Anterior cingulate cortex (tissue), 58 donors: ENCODE measurements around the gene MSH5.

Source experiments
- DNase-seq, 58 donors: peaks; one replicate each; lab custom pipeline; 2025; lab: John Stamatoyannopoulos, UW

MSH5 gene

DNA sequence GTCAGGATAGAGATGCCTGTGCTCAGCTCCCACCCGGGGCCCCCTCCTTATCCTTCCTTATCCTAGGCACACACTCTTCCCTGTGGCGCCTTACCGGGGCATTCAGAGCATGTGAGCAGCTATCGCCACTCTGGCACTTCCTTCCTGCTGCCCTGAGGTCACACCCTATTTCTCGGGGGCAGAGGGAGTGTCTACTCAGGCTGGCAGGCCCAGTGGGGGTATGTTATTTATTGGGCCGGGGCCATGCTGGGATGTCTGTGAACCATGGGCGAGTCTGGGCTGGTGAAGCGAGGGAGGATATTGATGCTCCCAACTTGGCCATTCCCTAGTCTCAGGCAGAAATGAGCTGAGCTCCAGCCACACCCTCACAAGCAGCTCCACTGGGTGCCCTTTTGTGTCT, 28.6 kb upstream of the MSH5 start:
- DNase-seq = no peak

DNA sequence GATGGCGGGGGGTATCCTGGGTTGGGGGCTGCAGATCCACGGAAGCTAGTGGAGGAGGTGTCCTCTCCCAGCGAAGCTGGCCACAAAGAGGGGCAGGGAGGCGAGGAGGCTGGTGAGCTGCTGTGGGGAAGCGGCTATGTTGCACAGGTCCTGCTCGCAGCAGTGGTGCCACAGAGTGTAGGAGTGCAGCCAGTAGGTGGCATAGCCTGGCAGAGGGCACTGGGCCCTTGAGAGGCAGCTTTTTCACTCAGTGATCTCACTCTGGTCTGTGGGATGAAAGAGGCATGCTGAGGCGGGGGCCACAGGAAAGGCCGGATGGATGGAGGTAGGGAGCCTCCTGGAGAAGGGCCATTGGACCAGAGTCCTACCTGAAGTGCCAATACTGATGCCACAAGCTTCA, 27.5 kb upstream of the MSH5 start:
- no peak for DNase-seq

DNA sequence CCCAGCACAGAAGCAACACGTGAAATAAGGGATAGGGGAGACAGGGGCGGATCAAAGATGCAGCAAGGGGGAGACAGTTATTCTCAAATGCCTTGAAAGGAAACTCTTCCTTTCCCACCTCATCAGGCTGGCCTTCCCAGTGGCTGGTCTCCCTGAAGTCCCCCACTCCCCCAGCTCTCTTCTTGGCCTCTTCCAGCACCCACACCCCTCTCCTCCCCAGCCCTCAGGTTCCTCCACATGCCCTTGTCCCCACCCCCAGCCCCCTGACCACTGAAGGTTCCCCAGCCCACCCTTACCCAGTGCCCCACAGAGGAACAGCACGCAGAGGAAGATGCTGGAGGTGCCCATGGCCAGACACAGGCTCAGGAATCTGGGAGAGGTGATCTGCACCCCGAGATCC, 26.3 kb upstream of the MSH5 start:
- no peak for DNase-seq

DNA sequence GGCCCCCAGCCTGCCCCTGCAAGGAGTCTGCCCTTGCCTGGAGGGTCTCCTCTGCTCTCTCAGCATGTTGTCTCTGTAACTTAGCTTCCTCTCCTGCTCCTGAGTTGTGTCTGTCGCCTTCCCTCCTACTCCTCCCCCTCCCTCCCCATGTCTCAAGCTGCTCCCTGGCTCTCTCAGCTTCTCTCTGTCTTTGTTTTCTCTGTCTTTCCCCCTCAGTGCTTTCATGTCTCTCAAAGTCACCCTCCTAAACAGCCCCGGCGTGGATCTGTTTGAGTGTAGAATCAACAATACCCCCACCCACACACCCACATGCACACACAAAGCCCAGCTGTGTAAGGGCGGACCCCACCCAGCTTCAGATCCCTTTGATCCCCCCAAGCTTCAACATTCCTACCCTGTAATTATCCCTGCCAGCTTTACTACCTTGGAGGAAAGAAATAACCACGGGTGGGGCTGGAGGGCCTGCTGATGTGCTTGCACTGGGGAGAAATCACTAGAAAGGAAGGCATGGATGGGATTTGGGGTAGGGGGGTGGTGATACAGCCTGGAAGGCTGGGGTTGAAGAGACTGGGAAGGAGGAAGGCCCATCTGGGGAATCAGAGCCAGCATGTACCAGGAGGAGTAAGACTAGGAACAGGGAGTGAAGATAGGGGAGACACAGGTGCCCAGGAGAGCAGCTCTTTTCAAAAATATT, 25.7 kb upstream of the MSH5 start:
- DNase-seq = no peak

DNA sequence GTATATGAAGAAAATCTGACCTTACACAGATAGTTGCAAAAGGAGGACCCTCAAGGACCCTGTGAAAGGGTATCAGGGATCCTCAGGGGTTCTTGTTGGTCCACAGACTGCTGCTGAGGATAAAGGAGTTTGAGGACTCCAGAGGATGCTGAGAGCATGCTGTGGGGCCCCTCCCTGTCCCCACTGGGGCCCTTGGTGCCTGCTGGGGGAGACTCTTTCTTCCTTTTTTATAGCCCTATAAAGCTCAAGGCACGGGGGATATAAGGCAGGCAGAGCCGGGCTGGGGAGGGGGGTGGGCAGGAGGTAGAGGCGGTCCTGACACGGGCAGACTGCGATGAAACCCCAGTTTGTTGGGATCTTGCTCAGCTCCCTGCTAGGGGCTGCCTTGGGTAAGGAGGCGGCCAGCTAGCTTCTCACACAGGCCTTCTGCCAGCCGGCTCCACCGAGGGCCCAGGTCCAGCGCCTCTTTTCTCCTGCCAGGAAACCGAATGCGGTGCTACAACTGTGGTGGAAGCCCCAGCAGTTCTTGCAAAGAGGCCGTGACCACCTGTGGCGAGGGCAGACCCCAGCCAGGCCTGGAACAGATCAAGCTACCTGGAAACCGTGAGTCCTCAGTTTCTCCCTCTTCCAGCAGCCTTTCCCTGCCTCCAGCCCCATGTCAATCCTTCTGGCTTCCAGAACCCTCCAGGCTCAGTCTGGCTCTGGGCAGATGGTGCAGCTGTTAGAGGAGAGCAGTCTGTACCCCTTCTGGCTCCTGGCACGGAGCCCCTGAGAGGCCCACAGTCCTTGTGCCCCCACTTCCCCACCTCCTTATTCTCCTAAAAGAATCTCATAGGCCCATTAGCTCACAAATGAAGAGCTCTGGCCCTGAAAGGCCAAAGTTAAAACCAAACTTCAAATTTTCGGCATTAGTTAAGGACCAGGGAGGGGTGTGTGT, 24.5 kb upstream of the MSH5 start, which contains the start of gene LY6G6D:
Gene LY6G6D (plus strand): TSS at position 327 of the 937 bp plus-strand sequence. CDS start 8 bp downstream, at position 335.
- no peak for DNase-seq

DNA sequence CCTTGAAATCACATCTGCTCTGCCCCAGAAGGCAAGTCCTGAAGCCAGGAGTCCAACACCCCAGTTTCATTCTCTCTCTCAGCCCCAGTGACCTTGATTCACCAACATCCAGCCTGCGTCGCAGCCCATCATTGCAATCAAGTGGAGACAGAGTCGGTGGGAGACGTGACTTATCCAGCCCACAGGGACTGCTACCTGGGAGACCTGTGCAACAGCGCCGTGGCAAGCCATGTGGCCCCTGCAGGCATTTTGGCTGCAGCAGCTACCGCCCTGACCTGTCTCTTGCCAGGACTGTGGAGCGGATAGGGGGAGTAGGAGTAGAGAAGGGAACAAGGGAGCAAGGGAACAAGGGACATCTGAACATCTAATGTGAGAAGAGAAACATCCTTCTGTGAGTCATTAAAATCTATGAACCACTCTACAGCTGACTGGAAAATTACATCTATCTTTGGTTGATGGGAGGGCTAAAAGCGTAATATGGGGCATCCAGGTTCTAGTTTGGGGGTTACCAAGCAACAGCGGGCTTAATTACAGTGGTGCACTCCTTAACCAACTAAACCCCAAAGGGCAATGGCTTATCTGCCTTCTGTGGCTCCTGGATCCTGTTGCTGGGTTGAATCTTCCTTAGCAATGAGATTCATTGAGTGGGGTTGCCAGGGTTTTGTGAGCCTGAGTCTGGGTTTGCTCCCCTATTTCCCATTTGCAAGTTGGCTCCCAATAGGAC, 22.1 kb upstream of the MSH5 start:
- no peak for DNase-seq

DNA sequence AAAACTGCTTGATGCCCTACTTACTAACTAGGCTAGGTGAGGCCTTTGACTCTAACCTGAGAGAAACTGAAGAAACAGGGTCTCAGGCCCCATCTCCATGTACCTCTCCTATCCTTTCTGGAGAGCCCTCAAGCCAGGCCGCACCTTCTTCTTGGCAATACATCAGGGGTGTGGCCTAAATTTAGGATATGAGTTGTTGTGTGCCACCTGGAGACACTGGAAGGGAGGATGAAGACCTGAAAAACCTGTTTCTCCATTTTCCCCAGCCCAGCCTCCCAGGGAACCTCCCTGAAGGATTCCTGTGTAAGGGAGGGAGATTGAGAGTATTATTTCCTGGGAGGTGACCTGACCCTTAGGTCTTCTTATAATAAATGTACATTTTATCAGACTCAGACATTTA, 21.5 kb upstream of the MSH5 start:
- DNase-seq = no peak

DNA sequence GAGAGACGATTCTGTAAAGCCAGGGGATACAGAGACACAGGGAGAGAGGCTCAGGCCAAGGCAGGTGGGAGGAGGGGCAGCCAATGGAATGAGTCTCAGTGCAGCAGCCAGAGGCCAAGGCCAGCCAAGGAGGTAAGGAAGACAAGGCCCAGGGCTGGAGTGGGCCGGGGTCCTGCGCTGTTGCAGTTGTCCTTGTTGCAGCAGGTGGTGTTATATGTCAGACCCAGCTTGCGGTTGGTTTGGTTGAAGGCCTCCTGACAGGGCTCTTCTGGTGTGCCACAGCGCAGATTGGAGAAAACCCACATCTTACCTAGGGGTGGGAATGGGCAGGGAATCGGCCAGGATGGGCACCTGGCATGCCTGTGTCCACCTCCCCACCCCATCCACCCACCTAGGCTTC, 20.8 kb upstream of the MSH5 start:
- no peak for DNase-seq

DNA sequence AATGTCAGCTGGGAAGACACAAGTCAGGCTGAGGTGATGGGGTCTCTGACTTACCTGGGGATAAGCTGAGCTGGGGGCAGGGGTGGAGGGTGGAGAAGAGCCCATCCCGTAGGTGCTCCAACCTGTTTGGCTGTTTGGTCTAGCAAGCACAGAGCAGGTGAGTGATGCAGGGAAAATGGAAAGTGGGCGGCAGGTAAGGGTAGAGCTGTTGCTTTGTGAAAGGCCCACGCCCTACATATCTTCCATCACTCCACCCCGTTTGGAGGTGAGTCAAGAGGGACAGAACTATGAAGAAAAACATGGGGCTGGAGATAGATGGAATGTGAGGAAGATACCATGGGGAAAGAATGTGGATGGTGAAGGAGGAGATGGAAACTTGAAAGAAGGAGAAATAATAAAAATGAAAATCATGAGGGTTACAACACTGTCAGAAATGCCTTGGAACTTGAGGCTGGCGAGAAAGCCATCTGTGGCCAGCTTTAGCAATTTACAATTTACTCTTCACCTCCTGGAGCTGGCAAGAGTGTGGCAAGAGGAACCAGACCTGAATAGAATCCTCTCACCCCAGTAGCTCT, 19.5 kb upstream of the MSH5 start:
- no peak for DNase-seq

DNA sequence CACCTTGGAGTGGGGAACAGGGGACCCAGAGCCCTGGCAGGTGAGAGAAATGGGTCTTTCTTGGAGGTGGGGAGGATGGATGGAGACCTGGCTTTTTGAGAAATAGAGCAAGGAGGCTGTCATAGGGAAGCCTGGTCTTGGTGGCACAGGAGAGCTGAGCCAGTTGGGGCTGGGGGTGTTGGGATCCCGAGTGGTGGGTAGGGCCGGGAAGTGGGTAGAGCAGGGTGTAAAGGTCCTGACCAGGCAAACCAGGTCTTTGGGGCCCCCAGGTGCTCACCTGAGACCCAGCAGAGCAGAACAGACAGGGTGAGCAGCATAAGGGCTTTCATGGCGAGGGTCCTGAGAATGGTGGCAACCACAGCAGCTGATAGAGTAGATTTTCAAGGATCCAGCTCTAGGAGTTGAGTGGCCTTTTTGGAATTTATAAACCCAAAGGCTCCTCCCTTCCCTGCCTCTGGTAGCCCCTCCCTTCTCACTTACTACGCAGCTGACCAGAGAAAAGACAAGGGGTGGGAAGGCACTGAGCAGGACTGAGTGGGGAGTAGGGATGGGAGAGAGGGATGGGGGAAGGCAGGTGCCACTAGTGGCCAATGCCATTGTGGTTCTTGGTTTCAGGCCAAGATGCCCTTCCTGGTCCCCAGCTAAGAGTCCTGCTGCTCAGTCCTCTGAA, 18.3 kb upstream of the MSH5 start, which contains the start of gene LY6G6C:
Gene LY6G6C (minus strand): TSS at position 396 of the 670 bp plus-strand sequence. CDS start 67 bp downstream, at position 329.
- no peak for DNase-seq

DNA sequence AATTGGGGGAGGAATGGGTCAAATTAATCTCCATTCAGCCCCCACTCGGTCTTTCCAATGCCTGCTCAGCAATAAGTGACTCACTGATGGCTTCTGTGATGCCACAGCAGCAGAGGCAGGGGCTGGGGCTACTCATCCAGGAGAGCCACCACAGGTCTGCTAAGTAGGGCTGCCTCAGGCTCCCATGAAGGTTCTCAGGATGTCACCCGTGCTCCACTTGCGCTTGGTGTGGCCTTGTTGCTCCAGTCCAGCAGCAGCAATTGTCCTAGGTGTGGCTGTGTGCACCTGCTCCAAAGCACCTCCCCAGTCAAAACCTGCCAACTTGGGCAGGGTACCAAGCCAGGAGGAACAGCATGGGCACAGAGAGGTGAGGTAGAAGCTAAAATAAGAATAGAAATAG, 17.6 kb upstream of the MSH5 start:
- no peak for DNase-seq

DNA sequence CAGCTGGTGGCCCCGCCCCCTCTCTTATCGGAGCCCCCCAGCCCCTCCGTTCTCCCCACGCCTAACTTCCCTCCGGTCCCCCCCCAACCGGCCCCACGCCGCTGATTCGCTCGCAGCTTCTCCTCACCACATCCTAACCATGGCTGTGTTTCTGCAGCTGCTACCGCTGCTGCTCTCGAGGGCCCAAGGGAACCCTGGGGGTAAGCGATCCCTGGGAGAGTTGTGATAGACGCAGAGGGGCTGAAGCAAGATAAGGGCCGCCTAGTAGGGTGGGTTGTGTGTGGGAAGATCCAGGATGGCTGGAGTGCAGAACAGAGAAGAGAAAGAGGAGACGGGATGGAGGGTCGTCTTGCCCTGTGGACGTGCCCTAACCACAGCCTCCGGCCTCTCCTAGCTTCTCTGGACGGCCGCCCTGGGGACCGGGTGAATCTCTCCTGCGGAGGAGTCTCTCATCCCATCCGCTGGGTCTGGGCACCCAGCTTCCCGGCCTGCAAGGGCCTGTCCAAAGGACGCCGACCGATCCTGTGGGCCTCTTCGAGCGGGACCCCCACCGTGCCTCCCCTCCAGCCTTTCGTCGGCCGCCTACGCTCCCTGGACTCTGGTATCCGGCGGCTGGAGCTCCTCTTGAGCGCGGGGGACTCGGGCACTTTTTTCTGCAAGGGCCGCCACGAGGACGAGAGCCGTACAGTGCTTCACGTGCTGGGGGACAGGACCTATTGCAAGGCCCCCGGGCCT, 16.4 kb upstream of the MSH5 start, which contains the start of gene MPIG6B:
Gene MPIG6B (plus strand): TSS at position 129 of the 735 bp plus-strand sequence. CDS start 11 bp downstream, at position 140.
- no peak for DNase-seq

DNA sequence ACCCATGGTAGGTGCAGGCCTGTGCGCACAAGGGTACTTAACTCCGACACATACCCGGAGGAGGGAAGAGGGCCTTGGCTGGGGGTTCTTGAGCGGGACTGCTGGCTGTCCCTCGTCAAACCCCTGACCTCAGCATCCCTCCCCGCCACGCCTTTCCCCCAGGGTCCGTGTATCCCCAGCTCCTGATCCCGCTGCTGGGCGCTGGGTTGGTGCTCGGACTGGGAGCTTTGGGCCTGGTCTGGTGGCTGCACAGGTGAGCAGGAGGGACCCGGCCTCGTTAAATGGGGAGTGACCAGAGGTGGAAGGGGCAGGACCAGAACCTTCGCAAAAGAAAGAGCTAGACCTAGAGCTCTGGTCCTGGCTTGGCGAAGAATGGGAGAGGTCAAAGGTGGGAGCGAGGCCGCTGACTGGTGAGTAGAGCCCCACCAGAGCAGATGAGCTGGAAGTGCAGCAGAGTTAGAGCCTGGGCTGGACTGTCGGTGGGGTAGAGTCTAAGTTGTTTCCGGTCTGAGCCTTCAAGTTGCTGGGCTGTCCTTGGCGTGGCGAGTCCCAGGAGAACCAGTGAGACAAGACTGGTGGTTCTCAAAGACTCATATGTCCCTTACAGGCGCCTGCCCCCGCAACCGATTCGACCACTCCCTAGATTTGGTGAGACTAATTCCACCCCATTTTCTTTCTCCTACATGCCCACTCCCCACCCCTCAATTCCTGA, 15.7 kb upstream of the MSH5 start:
- DNase-seq = no peak

DNA sequence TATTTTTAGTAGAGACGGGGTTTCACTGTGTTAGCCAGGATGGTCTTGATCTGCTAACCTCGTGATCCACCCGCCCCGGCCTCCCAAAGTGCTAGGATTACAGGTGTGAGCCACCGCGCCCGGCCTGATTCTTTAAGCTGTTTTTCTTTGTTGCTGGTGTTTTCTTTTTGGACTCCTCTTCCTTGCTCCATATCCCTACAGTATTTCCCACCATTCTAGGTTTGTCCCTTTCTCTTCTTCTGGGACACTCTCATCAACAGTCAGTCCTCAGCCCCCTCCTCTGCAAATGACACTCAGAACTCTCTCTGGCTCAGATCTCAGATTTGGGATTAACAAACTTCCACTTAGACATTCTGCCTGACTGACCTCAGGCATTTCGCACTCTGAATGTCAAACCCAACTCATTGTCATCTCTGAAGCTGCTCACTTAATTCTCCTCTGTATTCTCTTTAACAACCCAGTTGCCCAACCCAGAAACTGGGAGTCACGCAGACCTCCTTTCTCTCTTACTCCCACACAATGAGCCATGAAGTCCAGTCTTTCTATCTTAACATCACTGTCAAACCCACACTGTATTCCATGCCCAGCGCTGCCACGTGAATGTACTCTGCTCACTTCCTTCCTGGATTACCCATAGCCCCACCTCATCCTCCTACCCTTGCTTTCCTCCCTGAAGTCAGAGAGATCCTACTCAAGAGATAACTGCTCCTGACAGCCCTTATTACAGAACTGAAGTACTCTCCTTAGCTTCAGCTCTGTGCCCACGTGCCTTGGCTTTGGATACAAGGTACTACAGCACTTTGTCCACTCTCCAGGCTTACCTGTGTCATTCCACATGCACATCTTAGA, 14.1 kb upstream of the MSH5 start:
- no peak for DNase-seq

DNA sequence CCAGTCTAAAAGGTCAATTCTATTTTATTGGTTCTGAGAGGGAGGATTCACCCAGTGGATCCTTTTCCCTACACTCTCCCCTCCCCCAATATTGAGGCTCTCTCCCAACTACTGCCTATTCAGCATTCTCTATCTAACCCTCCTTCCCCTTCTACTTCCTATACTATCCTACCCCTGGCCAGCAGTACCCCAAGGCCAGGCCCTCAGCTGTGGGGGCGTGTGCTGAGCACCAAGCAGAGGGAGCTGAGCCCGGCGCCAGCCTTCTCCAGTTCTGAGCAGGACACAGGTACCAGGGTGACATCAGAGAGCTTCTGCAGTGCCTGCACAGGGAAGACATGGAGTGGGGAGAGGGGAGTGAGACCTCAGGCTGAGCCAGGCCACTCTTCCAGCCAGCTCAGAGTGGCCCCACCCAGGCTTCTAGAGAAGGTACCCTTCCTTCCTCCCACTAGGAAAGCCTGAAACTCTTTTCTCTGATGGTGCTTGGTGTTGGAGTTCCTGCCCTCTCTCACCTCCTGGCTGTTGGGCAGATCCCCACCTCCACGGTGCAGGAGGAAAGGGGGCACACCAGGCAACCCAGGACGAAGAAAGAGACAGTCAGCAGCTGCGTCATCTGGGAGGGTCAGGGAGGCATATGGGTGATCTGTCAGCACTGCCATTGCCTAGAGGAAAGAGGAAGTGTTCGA, 12.6 kb upstream of the MSH5 start:
- peak in 2 of 58 donors; percentile 23 to 29 for DNase-seq

DNA sequence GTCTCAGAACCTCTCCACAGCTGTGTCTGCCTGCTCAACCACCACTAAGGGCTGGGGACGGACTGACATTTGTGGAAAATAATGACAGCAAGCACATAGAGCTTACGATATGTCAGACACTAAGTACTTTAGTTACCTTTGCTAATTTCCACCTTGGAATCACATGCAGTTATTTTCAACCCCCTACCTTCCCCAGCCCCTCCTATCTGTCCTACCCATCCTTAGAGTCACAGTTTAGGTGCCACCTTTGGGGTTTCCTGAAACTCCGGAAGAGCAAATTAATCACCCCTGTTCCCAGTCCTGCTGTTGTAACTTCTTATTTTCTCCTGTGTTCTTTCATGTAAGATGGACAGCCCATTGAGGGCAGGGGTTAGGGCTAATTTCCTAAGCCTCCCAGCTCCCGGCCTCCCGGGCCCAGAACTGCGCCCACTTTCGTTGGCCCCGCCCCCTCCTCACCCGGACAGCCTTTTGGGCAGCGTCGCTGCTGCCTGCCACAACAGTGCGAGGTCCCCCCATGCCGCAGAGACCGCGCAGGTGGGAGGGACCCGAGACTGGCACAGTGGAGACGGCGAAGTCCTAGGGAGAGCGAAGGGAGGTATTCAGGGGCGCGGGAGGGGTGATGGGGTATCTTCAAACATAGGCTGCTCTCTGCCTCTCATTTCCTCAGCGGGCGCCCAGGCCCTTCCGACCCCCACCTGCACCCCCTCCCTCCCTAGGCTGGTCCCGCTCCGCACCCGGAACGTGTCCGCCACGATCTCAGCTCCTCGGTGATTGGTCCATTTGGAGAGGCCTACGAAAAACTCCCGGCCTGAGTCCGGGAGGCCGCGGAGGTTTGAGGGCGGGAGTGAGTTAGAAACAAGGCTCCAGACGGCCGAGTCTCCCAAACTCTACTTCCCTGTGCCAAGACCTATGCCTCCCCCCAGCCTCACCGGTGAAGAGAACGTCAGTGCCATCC, 11.8 kb upstream of the MSH5 start:
- no peak for DNase-seq
